ENCODE results near the gene PDE6A.

The PDE6A gene

DNA sequence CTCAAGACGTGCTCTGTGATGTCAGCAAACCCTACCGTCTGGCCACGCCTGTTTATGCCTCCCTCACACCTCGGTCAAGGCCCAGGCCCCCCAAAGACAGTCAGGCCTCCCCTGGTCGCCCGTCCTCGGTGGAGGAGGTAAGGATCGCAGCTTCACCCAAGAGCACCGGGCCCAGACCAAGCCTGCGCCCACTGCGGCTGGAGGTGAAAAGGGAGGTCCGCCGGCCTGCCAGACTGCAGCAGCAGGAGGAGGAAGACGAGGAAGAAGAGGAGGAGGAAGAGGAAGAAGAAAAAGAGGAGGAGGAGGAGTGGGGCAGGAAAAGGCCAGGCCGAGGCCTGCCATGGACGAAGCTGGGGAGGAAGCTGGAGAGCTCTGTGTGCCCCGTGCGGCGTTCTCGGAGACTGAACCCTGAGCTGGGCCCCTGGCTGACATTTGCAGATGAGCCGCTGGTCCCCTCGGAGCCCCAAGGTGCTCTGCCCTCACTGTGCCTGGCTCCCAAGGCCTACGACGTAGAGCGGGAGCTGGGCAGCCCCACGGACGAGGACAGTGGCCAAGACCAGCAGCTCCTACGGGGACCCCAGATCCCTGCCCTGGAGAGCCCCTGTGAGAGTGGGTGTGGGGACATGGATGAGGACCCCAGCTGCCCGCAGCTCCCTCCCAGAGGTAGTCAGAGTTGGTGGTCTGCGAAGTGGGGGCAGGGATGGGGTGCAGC, 111.3 kb downstream of the PDE6A start:
- DNase-seq: no peak

DNA sequence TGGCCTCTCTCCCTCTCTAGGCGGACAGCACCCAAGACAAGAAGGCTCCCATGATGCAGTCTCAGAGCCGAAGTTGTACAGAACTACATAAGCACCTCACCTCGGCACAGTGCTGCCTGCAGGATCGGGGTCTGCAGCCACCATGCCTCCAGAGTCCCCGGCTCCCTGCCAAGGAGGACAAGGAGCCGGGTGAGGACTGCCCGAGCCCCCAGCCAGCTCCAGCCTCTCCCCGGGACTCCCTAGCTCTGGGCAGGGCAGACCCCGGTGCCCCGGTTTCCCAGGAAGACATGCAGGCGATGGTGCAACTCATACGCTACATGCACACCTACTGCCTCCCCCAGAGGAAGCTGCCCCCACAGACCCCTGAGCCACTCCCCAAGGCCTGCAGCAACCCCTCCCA, 112.0 kb downstream of the PDE6A start:
- DNase-seq: no peak

DNA sequence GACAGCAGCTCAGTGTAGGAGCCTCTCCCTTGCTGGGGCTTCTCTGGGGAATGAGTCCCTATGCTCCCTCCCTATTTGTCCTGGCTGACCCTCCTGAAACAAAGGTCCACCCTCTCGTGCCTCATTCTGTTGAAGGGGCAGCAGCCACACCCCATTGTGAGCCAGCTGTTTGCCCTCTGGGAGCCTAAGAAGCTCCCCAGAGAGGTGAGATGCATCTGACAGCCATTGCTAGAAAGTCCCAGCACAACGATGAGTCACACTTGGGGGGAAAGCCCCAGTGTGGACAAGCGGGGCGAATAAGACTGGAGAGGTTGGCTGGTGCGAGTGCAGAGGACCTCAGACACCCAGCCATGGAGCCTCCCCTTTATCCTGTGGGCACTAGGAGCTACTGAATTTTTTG, 113.1 kb downstream of the PDE6A start:
- DNase-seq: no peak

DNA sequence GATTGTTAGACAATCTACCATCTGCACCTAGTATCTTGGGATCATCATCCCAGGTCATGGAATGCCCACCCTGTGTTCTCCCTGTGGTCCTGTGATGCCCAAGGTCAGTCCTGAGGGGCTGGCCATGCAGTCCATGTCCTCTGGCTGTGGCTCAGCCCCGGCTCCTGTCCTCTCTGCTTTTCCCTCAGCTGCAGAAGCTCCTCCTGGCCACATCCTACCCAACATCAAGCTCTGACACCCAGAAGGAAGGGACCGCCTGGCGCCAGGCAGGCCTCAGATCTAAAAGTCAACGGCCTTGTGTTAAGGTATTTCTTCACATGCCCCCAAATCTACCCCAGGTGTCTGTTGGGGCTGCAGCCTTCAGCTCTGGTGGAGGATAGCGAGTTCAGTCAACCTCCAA, 114.0 kb downstream of the PDE6A start:
- no peak for DNase-seq

DNA sequence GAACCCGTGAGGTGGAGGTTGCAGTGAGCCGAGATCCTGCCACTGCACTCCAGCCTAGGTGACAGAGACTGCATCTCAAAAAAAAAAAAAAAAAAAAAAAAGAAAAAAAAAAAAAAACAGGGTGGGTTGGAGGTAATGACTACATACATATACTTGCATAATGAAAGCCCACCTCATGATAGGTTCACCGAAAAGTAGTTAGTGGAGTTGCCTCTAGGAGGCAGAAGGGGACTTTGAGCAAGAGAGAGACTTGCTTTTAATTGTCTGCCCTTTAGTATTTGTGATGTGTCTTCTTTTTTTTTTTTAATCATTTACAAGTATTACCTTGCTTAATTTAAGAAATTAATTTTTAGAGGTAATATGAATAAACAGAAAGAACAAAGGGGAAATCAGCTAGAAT, 114.6 kb downstream of the PDE6A start:
- DNase-seq: peak; percentile 14

DNA sequence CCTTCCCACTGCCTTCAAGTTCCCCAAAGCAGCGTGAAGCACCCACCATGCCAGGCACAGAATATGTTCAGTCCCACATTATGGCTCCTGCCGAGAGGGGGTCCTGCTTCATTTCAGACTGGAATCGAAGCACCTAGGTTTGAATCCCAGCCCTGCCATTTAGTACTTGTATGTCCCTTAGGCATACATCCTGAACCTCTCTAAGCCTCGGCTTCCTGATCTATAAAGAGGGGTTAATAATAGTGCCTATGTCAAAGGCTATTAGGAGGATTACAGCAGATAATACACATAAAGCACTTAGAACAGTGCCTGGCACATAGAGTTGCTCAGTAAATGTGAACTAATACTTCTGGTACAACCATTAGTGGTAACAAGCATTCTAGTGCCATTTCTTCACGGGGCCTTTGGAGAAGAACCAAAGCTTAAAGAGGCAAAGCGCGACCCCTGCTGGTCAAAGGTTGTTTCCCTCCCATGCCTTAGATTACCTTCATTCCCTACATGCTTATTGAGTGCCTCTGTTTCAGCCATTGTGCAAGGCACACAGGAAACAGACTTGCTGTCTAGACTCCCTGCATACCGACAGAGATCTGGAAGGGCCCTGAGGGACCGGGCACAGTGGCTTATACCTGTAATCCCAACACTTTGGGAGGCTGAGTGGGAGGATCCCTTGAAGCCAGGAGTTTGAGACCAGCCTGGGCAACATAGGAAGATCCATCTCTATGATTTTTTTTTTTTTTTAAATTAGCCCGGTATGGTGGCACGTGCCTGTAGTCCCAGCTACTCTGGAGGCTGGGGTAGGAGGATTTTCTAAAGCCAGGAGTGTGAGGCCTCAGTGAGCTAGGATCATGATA, 116.2 kb downstream of the PDE6A start:
- DNase-seq: peak; percentile 92

DNA sequence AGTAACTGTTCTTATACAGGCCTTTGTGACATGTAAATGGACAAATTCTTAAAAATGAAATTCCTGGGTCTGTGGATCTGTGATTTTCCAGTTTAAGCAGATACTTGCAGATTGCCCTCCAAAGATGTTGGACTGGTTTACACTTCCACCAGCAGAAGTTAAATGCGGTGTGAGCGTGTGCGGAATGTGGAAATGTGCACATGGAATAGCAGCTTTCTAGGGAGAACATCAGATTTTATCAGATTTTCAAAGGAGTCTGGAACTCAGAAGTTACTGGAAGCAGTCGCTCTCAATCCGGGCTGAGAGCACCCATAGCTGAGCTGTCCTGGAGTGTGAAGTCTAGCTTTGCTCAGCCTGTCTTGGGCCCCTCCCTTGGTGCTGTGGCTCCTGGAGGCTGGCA, 117.0 kb downstream of the PDE6A start:
- no peak for DNase-seq

DNA sequence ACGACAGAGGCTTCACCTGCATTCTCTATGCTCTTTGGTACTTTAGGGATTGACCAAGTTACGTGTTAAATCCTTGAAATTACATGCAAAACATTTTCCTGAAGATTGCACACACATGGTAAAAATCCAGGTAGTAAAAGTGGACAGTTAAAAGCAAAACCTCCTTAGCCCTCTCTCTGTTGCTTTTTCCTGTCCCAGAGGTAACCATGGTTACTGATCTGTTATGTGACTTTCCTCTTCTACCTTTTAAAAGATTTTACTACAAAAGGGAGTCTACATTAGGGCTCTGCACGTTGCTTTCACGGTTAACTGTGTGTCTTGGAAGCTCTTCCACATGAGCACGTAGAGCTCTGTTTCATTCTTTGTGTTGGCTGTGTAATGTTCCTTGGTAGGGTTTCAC, 117.5 kb downstream of the PDE6A start:
- no peak for DNase-seq

DNA sequence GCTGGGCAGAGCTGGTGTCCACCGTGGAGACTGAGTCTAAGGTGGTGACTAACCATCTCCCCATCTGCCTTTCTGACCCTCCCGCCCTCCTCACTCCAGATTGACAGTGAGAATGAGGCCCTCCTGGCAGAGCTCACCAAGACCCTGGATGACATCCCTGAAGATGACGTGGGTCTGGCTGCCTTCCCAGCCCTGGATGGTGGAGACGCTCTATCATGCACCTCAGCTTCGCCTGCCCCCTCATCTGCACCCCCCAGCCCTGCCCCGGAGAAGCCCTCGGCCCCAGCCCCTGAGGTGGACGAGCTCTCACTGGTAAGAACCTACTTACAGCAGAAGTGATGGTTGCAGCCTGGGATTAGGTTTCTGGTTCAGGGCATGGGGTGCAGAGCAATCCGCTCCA, 118.0 kb downstream of the PDE6A start:
- DNase-seq: no peak

DNA sequence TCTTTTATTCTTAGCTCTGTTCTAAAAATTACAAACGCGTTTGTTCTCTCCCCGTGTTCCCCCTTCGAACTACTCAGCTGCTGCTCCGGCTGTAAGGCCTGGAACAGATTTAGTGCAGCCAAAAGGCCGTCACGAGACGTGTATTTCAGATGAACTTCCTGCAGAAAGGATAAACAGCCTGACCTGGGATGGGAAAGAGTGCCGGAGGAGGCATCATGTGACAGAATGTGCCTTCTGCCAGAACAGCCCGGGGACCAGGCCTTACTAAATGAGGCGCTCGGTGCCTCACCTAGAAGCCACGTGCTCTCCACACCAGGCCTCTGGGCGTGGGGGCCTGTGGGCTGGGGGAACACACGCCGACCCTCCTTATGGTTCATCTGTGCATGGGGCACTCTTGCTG, 119.7 kb downstream of the PDE6A start:
- DNase-seq: no peak

DNA sequence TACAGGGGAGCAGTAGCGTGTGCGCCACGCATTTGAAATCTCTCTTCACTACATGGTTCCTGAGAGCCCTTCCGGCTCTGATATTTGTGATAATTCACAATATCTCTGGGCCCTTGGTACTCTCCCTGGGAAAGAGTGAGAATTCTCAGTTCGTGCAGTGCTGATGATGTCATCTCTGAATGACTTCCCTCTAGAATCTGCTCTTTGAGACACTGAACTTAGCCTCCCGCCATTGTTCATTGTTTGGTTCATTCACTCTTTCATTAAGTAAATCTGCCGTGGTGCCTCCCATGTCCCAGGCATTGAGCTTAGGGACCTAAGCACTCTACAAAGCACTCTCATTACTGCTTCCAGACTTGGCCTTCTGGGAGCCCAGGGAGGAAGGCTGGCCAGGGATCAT, 120.5 kb downstream of the PDE6A start:
- DNase-seq: no peak

DNA sequence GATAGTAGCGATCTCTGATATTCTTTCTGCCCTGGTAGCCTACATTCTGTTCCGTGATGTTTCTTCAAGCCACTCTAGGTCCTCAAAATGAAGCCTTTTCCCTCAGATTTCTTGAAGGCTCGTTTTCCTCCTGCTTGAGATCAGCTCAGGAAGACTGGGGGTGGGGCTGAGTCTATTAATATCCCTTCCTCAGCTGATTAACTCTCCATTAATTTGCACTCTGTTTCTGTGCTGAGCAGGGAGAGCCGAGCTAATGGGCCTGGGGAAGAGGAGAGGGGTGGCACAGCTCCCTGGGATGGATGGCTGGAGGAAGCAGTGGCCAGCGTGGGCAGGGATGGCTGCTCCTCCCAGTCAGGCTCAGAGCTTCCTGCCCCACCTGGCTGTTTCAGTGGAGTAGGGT, 121.2 kb downstream of the PDE6A start:
- DNase-seq: no peak

DNA sequence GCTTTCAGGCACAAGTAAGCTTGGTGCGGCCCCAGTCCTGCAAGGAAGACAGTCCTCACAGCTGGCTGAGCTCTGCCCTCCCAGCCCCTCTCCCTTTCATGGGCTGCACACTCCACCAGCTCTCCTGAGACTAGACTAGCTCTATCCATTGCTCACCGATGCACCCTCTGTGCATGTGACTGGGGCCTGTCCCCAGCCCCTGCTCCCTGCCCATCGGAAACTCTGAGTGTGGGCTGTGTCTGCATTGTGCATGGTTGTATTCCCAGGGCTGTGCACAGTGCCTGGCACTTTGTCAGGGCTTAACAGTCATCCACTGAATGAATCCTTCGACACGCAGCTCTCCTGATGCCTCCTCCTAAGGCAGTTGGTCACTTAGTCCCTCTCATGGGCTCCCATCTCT, 122.3 kb downstream of the PDE6A start:
- no peak for DNase-seq

DNA sequence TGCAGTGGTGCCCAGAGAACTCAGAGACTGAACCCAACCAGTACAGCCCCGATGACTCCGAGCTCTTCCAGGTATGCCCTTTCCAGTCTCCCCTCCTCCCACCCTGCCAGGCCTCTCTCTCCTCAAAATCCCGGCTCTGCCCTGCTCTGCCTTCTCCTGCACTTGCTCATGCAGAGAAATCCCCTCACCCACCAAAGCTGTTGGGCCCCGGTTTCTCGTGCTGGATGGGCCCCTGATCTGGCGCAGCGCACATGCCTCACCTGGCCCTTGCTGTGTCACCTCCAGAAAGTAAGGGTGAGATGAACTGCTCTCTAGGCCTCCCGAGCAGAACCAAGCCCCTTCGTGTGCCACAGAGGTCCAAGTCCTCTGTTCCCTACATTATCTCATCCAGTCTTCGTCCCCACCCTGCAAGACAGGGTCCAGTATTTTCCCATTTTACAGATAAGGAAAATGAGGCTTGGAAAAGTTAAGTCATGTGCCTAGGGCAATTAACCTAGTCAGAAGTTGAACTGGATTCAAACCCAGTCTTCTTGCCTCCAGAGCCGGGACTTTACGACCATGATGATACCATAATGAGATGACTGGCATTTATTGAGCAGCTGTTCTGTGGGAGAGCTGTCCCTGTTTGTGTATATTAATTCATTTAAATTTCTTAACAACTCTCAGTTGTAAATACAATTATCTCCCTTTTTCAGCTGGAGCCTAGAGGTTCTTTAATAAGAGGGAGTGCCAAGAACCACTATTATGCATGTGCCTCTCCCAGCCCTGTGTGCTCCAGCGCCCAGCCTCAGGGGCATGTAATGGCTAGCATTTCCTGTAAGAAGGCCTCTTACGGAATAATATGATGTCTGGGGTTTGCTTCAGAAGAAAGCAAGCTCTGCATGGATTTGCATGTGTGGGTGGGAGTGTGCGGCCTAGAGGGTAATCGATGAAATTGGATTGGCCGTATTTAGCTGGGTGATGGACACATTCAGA, 123.8 kb downstream of the PDE6A start:
- DNase-seq: no peak

DNA sequence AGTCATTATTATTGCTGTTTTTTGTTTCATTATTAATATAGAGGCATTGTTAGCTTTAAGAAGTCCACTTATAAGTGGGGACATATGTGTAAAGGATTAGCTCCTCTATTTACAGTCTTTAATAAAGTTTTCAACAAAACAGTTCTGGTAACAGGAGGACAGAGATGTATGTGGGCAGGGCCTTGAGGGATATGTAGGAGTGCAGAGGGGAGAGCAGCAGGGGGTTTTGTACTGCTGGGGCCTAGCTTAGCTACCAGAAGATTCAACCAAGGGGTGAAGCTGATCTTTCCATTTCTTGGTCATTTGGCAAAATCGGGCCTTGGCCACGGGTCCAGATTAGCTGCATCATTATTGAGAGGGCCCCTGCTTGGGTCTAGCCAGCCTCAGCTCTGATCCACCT, 124.6 kb downstream of the PDE6A start:
- no peak for DNase-seq

DNA sequence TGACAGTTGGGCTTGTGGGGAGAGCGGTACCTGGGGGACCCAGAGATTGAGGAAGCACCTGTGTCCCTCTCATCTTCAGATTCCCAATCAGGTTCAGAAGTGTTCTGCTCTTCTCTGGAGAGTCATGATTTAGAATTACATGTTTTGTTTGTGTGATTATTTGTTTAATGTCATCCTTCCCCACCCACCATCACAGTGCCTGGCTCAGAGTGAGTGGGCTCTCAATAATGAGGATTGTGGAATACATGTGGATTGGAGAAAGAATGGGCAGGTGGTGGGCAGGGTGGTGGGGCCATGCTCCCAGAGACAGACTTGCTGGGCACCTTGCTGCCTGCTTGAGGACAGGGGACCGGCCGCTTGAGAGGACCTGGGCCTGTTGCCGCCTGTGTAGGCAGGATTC, 126.5 kb downstream of the PDE6A start:
- no peak for DNase-seq

DNA sequence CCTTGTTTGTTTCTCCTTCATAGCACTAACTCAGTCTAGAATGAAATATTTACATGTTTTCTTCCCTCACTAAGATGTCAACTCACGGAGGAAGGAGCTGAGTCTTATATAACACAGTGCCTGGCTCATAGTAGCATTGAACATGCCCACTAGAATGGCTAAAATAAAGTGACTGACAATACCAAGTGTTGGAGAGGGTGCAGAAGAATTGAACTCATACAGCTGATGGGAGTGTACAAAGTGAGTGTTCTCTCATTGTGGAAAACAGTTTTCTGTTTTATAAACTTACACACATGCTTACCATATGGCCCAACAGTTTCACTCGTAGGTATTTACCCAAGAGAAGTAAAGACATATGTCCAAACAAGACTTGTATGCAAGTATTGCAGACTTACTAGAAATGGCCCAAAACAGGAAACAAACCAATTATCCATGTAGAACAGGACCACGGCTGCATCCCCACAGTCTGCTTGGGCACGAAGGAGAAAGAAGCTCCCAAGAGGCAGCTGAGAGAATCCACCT, 127.0 kb downstream of the PDE6A start:
- no peak for DNase-seq

DNA sequence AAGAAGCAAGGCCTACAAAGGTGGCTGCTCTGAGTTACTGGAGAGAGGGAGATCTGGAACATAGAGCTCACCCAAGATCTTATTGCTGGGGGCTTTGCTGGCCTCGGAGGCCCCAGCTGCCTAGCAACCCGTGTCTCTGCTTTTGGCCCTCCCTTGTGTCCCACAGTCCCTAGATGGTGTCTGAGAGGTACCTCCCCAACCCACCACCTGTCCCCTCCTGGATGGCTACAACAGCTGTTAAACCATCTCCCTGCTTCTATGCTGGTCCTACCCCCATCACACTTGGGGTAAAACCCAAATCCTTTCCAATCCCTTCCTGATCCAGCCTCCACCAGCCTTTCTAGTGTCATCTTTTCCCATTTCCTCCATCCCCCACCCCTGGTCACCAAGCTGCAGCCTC, 127.9 kb downstream of the PDE6A start:
- DNase-seq: peak; percentile 43

DNA sequence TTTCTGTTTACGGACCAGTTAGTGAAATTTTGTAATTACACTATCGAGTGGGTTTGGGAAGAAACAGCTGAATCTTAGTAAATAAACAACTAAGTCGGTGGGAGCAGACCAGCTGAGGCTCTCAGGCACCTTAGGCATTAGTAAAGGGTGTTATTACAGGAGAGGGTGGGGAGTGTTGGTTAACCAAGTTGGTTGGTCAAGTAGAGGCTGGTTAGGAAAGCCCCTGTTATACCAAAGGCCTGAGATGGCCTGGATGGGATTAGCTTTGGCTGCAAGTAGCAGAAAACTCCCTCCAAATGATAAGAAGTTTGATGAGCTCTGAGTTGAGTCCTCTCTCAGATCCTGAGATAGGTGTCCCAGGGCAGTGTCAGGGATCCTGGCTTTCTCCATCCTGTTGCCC, 133.1 kb downstream of the PDE6A start:
- no peak for DNase-seq

DNA sequence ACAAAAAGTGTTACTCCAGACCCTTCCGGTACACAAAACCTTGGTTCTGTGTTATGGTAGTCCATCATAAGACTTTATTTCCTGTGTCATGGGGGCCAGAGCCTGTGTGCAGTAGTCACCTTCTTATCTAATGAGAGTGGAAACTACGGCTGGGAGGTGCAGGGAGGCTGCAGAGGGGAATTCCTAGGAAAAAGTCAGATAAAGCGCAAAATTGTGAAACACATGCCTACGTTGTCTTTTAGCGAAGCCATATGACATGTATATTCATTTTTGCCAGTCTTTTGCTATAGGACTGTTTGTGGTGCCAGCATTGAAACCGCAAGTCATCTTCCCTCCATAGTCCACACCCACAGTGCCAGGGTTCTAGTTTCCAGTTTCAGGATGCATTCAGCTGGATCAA, 133.7 kb downstream of the PDE6A start:
- DNase-seq: no peak

DNA sequence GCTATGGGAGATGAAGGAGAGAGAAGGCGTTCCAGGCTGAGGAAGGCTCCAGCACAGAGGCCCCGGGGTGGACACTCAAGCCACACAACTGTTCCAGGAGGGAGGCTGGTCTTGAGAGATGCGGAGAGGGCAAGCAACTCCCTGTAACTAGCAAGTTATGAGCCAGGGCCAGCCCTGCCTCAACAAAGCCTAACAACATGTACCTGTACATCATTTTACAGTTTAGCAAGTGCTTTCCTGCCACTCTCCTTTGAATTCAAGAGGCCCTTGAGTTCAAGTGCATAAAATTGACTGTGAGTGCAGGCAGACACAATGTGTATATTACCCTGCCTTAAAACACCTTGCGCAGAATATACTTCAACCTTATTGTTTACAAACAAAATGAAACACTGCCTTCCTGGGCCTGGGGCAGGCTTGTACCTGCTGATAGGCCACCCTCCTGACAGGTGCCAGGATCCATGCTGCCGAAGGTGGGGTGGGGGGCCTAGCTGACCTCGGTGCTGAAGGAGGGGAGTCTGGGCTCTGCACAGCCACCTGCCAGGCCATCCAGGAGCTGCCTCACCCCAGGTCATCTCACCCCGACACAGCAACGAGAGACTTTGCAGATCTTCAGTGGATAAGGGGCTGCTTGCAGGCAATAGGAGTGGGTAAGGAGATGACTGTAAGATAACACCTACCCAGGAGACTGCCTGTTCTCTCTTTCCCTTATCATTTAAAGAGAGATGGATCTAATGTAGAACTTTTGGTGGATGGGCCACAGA, 134.5 kb downstream of the PDE6A start:
- no peak for DNase-seq

DNA sequence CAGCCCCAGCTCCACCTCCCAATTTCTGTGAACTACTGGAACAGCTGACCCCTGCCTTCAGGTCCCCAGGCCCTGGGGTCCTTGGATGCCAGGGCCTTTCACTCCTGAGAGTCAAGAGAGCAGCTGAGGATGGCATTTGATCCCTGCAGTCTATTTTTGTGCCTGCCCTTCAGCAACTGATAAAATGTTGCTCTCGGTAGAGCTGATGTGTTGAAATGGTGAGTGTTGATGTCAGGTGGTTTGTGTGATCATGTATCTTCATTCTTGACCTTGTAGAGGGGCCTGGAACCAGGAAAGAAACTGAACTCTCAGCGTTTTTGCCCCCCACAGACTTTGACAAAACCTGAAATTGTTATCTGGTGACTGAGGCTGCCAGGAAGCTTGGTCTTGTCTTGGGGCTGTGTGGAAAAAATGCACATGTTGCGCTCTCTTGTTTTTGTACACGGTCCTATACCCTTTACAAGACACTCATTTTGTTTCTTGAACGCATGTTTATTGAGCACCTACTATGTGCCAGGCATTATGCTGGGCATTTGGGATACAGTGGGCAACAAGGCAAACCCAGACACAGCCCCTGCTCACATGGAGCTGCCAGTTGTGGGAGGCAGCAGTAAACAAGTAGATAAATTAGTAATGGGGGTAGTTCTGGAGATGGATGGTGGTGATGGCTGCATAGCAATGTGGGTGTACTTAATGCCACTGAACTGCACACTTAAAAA, 136.2 kb downstream of the PDE6A start:
- no peak for DNase-seq

Data from NCI-H82 (cell line).